HG03025 (cell line): ENCODE results near the gene CD164L2.

ENCODE experiments used
- ATAC-seq: cut with Tn5 transposase; IDR thresholded peaks from one replicate; pipeline ENCODE4 v1.9.1; 2021; ENCODE audit warnings: mild to moderate bottlenecking, moderate library complexity; ENCODE audit not compliant: unreplicated experiment, low FRiP score

Gene CD164L2

DNA sequence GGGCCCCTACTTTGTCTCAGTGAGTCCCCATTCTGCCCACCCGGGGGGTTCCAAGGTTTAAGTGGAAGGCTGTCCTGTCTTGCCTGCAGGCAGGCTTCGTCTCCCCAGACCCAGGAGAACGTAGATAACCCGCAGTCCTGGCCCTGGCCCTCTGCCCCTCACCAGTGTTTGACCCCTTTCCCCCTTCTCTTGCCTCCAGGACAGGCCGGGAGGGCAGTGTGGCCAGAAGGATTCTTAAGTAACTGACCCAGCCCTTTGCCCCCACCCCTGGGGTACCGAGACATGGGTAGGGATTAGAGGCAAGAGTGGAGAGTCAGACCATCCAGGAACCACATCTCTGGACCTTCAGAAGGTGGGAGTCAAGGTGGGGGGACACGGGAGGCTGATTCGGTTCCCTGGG, 52.3 kb downstream of the CD164L2 start:
- no peak for ATAC-seq
